ENCODE results near the gene AIFM3. TPM values are rescaled to one million over a fixed set of nuclear protein-coding genes. Genes with fewer than 3 reads are reported as not detected.
A peak's percentile ranks its signal among the peaks of the same experiment; 100 is the strongest.

AIFM3 gene
- total RNA-seq (1 to 10 TPM in 3 of 4 donors, under 1 TPM in 1; 0.66 to 1.9 (median 1.3) TPM), polyA plus RNA-seq (100 to 1,000 TPM in 1 of 3 donors, 10 to 100 TPM in 2; 72.6 to 105 (median 91.3) TPM)

GRCh38 chr22:20966883-20967696 is at the start of gene AIFM3:
TSS of gene AIFM3 (plus strand) at chr22:20967255. CDS start at chr22:20967945, 690 bp downstream.
- TF ChIP-seq POLR2A (IDR thresholded peaks at IDR 0.05) (no peak), EP300 (IDR thresholded peaks at IDR 0.05) (no peak), POLR2AphosphoS5 (IDR thresholded peaks at IDR 0.05) (no peak), CTCF (IDR thresholded peaks at IDR 0.05) (no peak)
- no peak within 1 kb of the TSS for H3K4me3 ChIP-seq
- no peak within 1 kb of the TSS for H3K27ac ChIP-seq
- H3K4me1 ChIP-seq = peaks cover 0 to 28% (median 11%) of the 10 kb centered on the region in 4 donors
- no peaks in the 10 kb centered on the region for H3K9me3 ChIP-seq
- DNase-seq = no peak
- peaks cover 2 to 16% (median 13%) of the 10 kb centered on the region in 3 donors for H3K27me3 ChIP-seq
- no peaks in the 10 kb centered on the region for H3K36me3 ChIP-seq
- WGBS, 2 donors = 52 to 77% methylated on average over 22 of the region's 22 CpGs
- intact Hi-C loops (cut with DNase I) = no loop called here

- no peak for TF ChIP-seq CTCF (IDR thresholded peaks at IDR 0.05)
These were observed 48.3 kb upstream of the AIFM3 start for GRCh38 chr22:20918663-20919218.

GRCh38 chr22:20919718-20920117 is 47.3 kb upstream of the AIFM3 start:
- H3K4me3 ChIP-seq = peak overlapping the region; percentile 92 to 100 (median 96)
- WGBS, 2 donors = 3 to 17% methylated on average over 4 of the region's 4 CpGs
- peak overlapping the region in 3 of 4 donors; percentile 95 to 100 (median 97) for H3K27ac ChIP-seq
- peaks cover 0 to 51% (median 38%) of the 10 kb centered on the region in 4 donors for H3K4me1 ChIP-seq
- H3K27me3 ChIP-seq = no peaks in the 10 kb centered on the region
- no peak for TF ChIP-seq POLR2A (IDR thresholded peaks at IDR 0.05)
- TF ChIP-seq POLR2AphosphoS5 (IDR thresholded peaks at IDR 0.05) = peak in 2 of 4 donors; percentile 46 to 63
- no peak for DNase-seq
- no peaks in the 10 kb centered on the region for H3K9me3 ChIP-seq
- intact Hi-C loops (cut with DNase I) = loop anchor here (5.0 to 10.0 kb wide), 4 partner anchors 32 to 85 kb away; partner anchors contain the start of gene THAP7
- H3K36me3 ChIP-seq = no peaks in the 10 kb centered on the region

More at GRCh38 chr22:20918663-20919218, 48.3 kb upstream of the AIFM3 start:
- 1% methylated on average over 19 of the region's 19 CpGs for WGBS, 2 donors
- Histone ChIP-seq H3K27me3 (no peaks in the 10 kb centered on the region), H3K4me3 (peak overlapping the region; percentile 92 to 100 (median 96)), H3K36me3 (no peaks in the 10 kb centered on the region), H3K4me1 (peaks cover 0 to 46% (median 38%) of the 10 kb centered on the region in 4 donors), H3K9me3 (no peaks in the 10 kb centered on the region), H3K27ac (peak overlapping the region; percentile 95 to 100 (median 98))
- no peak for DNase-seq
- intact Hi-C loops (cut with DNase I) = loop anchor here (10.0 kb wide), 1 partner anchor 86 kb away; the partner anchor contains the start of gene THAP7

- intact Hi-C loops (cut with DNase I) = loop anchor here (5.0 kb wide), 3 partner anchors 34 to 56 kb away; no protein-coding TSS in a partner anchor
- H3K9me3 ChIP-seq = no peaks in the 10 kb centered on the region
- H3K27me3 ChIP-seq = no peaks in the 10 kb centered on the region
- peaks cover 0 to 53% (median 41%) of the 10 kb centered on the region in 4 donors for H3K4me1 ChIP-seq
- DNase-seq = no peak
- peak overlapping the region; percentile 92 to 100 (median 96) for H3K4me3 ChIP-seq
- no peaks in the 10 kb centered on the region for H3K36me3 ChIP-seq
- peak overlapping the region in 3 of 4 donors; percentile 95 to 100 (median 97) for H3K27ac ChIP-seq
- WGBS, 2 donors = 22 to 49% methylated on average over 3 of the region's 3 CpGs
- TF ChIP-seq CTCF (IDR thresholded peaks at IDR 0.05) = no peak
- no peak for TF ChIP-seq EP300 (IDR thresholded peaks at IDR 0.05)
- no peak for TF ChIP-seq POLR2AphosphoS5 (IDR thresholded peaks at IDR 0.05)
- no peak for TF ChIP-seq POLR2A (IDR thresholded peaks at IDR 0.05)
These were observed 46.2 kb upstream of the AIFM3 start for GRCh38 chr22:20920881-20921203.

GRCh38 chr22:20922141-20922751 is 44.8 kb upstream of the AIFM3 start:
- Histone ChIP-seq H3K4me1 (peaks cover 0 to 54% (median 38%) of the 10 kb centered on the region in 4 donors), H3K4me3 (no peak overlapping the region)
- intact Hi-C loops (cut with DNase I) = loop anchor here (5.0 kb wide), 3 partner anchors 35 to 55 kb away; no protein-coding TSS in a partner anchor

More at GRCh38 chr22:20922141-20922751, 44.8 kb upstream of the AIFM3 start:
- Histone ChIP-seq H3K27me3 (no peaks in the 10 kb centered on the region), H3K9me3 (no peaks in the 10 kb centered on the region), H3K27ac (no peak overlapping the region), H3K36me3 (no peaks in the 10 kb centered on the region)
- TF ChIP-seq EP300 (IDR thresholded peaks at IDR 0.05) = no peak
- TF ChIP-seq CTCF (IDR thresholded peaks at IDR 0.05) = no peak
- TF ChIP-seq POLR2AphosphoS5 (IDR thresholded peaks at IDR 0.05) = no peak
- WGBS, 2 donors = 74 to 83% methylated on average over 3 of the region's 3 CpGs
- DNase-seq = no peak
